ENCODE measurements around the gene CTNNA2. TPM values are rescaled to one million over a fixed set of nuclear protein-coding genes. Genes with fewer than 3 reads are reported as not detected.

The CTNNA2 gene
- total RNA-seq, 1 donor from 2014 or later, result 0.13 TPM

DNA sequence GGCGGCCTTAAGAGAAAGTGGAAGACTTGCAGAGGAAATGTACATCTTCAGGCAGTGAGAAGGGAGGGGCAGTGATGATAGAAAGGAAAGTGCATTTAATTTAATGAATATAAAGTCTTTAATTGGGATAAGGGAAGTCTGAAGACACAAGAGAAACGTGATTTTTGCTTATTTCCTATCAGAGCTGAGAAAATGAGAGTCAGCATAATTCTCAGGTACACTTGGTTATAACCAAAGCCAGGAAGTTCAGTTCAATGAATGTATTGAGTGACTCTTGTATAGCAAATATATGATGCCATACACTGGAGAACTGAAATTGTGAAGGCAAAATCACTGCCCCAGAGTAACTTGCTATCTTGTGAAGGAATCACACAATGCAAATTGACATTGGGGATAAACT lies 535.4 kb downstream of the CTNNA2 start:
- intact Hi-C loops (cut with DNase I), result no loop called here
- DNase-seq (ENCODE audit: low spot score), result no peak

DNA sequence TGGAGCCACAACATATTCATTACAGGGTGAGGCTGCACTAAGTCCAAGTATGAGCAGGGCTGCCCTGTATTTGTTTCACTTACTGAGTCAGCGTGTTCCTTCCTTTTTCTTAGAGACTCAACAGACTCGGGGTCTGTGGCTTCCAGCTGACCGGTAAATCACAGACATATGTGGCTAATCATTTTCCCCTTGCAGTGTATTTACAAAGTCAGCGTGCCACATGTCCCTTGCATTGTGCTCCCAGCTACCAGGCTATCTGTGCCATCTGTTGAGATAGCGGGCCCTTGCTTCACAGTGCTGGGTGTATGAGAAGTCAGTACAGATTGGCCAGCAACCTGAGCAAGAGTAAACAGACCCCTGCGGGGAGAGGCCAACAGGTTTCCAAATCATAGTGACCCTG lies 537.4 kb downstream of the CTNNA2 start:
- intact Hi-C loops (cut with DNase I), result no loop called here
- DNase-seq (ENCODE audit: low spot score), result no peak

DNA sequence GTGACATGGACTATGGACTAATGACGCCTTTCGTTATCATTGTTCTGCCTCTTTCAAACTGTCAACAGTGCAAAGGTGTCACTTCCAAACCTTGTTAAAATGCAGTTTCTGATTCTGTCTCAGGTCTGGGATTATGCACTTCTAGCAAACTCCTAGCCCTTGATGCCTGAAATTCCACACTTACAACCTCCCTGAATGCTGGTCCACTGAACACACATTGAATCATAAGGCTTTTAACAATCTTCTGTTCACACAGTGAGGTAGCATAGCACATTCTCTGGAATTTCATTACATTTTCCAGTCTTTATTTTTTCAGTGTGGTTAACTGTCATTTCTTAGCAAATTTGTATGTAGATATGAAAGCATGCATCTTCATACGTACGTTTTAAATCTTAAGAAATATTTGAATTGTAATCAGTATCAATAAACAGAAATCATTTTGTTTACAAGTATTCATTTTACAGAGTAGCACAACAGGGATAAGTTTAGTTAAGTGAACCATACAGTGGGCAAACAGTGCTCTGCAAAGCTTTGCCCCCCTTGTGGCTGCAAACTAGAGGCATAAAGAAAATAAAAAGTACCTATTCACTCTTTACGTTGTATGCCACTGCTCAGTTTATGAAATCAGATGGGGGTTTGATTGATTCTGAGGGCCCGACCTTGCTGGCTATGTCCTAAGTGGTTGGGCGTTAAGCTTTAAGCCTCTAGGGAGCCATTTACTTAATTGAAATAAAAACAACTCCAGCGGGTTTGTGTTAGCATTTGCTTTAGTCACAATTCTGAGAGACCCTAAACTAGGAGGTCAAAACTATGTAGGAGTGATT lies 540.9 kb downstream of the CTNNA2 start:
- intact Hi-C loops (cut with DNase I), result no loop called here
- DNase-seq (ENCODE audit: low spot score), result no peak

DNA sequence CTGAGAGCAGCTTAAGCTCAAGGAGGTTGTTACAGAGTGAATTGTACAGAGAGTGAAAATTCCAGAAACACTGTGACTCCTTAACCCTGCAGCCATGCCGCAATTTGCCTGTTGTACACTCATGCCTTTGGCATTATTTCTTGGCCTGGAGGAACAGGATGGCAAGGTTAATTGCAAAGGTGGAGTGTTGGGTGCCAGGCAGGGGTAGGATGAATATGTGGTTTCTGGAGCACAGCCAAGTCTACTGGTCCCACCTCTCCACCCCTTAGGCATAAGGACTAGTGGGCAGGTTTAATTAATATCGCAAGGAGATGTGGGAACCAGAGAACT lies 541.5 kb downstream of the CTNNA2 start:
- intact Hi-C loops (cut with DNase I), result no loop called here
- no peak for DNase-seq (ENCODE audit: low spot score)

DNA sequence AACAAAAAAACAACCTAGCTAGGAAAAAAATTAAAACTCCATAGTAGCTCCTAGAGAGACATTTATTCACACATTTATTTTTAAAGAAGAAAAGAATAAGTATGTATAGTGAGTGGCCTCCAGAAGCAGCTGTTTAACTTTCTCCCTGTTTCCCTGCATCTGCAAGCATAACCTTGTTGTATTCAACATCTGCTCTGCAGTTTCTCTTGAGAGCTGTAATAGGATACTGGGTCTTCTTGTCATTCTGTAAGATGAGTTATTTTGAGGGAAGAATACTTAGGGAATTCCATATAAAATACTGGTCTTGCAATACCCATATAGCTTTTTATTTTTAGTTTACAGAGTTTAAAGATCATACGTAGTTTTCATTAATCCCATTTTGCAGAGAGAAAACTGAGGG lies 545.1 kb downstream of the CTNNA2 start:
- DNase-seq (ENCODE audit: low spot score), result no peak
- intact Hi-C loops (cut with DNase I), result no loop called here

DNA sequence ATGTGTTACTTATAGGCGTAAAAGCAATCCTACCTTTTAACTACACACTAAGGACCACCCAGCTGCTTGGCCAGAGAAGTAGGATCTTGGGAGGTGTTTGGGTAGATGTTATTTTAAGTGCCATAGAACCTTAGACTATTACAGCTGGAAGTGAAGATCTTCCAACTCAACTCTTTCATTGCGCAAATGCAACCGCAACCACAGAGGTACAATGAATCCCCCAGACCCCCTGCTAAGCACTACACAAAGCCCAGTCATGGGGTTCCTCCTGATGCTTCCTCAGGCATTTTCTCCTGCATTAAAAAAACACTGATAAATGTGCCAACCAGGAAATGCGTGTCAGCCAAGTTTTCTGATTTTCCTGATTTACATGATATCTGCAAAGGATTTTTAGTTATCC lies 545.7 kb downstream of the CTNNA2 start:
- DNase-seq (ENCODE audit: low spot score), result no peak
- intact Hi-C loops (cut with DNase I), result no loop called here

DNA sequence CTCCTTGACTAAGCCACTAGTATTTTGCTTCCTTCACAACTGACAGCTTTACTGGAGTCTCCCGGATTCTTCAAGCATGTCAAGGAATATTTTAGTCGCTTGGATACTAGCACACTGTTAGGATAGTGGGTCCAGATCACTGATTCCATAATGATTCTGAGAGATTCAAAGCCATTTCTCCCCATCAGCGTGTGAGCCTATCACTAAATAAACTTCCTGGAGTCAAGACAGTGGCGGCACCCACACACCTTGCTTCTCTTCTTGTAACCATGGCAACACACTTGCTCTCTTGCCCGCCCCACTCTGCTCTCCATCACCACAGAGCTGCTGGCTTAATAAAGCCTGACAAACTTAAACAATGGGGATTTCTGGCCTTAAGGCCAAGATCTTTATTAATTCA lies 546.6 kb downstream of the CTNNA2 start:
- intact Hi-C loops (cut with DNase I), result no loop called here
- no peak for DNase-seq (ENCODE audit: low spot score)

DNA sequence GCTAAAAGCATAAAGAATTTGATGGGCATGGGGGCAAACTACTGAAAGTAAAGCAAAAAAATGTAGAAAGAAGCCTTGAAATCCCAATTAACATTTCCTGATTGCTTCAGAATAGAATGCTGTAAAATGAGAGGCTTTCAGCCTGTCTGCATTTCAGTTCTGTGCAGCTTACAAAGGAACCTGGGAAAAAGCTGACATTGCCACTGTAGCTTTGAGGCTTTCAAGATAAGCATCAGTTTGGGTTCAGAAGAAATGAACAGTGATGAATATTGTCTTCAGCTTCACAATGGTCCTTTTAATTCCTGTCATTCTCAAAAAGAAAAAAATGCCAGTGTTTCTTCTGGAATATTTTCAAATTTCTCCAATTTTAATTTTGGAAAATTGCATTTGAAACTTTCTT lies 549.0 kb downstream of the CTNNA2 start:
- DNase-seq (ENCODE audit: low spot score), result no peak
- intact Hi-C loops (cut with DNase I), result no loop called here

DNA sequence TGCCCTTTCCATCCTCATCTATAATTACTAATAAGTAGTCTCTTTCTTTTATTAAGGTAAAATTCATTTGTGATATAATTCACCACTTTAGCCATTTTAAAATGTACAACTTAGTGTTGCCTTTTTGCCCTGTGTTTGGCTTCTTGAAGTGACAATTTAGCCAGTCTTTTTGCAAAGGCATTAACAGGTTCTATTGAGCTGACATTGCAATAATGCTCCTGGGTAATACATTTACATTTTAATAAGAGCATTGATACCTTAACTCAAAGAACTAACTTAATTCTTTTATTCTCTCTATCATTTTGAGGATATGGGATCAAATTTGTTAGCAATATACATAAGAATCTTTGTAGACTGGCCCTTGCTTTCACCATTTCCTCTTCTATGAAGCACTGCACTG lies 549.4 kb downstream of the CTNNA2 start:
- no peak for DNase-seq (ENCODE audit: low spot score)
- intact Hi-C loops (cut with DNase I), result no loop called here

DNA sequence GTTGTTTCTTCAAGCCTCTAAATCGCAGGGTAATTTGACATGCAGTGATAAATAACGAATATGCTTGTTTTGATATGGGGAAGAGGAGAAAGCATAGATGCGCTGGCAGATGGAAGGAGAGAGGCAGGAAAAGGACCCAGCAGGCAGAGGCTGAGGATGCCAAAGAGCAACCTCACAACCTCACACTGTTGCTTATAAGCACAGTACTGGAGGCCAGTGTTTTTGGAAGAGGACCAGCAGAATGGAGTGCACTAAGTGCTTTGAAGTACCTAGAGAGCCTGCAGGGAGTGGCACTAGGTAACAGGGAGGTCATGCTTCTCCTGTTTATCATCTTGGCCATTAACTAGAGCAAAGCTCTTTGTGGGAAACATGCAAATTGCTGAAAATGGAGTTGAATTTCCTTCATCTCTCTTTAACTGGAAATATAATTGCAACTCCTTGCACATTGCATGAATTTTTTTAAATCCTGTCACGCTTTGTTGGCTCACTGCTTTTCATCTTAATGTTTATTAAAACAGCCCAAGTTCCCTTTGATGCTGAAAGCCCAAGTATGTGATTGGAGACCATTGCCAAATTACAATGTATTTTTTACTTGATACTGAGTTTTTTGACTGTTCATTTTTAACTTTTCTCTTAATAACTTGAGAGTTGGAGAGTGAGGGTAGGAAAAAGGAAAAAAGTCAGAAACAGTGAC lies 555.3 kb downstream of the CTNNA2 start:
- no peak for DNase-seq (ENCODE audit: low spot score)
- intact Hi-C loops (cut with DNase I), result loop anchor here (2.0 kb wide), 1 partner anchor 245 kb away; no protein-coding TSS in a partner anchor

DNA sequence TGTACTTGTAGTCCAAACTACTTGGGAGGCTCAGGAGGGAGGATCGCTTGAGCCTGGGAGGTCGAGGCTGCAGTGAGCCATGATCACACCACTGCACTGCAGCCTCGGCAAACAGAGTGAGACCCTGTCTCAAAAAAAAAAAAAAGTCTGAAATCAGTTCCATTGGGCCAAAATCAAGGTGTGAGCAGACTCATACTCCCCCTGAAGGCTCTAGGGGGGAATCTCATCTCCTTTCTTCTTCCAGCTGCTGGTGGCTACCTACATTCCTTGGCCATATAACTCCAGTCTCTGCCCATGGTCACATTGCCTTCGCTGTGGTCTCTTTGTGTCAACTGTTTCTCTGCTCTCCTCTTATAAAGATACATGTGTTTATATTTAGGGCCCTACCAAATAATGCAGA lies 557.7 kb downstream of the CTNNA2 start:
- intact Hi-C loops (cut with DNase I), result no loop called here
- DNase-seq (ENCODE audit: low spot score), result no peak

DNA sequence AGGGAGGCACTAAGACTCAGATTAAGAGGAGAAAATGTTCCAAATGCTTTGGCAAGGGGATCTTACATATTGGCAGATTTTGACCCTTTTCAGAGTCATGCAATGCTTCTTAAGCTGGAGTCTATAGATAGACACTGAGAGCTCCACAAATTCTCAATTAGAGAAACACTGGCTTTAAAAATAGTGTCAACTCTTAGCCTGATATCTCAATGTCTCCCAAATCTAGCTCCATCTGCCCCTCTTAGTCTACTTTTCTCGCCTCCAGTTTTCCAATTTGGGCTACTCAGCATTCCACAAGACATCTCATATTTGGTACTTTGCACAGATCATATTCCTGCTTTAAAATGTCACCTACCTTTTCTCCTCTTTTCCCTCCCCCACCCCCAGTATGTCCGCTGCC lies 559.1 kb downstream of the CTNNA2 start:
- intact Hi-C loops (cut with DNase I), result loop anchor here (2.0 kb wide), 2 partner anchors 167 to 427 kb away; no protein-coding TSS in a partner anchor
- DNase-seq (ENCODE audit: low spot score), result no peak

DNA sequence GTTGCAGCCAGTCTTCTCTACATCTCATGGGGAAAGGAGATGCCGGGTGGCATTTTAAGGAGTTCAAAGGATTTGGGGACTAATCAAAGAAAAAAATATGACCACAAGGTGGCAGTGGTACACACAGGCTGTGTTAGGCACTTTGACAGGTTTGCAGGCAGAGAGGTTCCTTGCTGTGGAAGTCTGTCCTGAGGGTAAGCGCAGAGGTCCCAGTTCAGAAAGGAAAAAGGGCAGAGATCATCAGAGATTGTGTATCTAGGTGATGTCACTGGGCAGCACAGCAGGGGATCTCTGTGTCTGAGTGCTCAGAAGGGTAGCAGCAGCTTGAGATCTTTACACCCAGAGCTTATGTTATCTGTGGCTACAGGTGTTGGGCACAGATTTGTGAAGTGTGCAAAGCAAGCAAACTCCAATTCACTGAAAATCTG lies 560.3 kb downstream of the CTNNA2 start:
- no peak for DNase-seq (ENCODE audit: low spot score)
- intact Hi-C loops (cut with DNase I), result loop anchor here (2.0 kb wide), 2 partner anchors 166 to 426 kb away; no protein-coding TSS in a partner anchor

DNA sequence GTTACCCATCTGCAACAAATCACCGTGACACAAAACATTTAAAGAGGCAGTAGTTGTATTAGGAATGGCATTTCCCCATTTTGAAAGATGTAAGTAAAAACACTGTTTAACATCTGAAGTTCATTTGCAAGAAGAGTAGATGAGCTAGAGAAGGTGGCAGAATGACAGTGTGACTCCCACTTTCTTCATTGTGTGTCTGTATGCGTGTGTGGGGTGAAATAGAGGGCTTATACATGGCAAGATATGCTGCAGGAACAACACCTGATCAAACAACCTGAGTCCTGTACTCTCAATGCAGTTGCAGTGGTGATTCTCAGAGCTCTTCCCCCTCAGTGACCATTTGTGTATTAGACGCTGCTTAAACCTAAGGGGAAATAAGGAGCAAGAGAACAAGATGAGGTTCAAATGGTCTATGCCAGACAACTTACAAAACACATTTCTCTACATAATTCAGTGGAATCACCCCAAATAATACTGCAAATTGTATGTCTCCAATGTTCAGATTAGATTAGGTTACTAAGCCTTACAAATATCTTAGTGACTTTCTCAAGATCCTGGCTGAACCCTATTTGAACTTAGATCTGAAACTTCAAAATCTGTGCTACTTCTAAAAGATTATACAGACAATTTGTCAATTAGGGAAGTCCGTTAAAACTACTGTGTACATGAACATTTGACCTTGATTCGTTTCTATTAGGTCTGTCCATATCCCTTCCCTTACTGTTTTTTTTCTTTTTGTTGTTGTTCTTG lies 561.6 kb downstream of the CTNNA2 start:
- DNase-seq (ENCODE audit: low spot score), result no peak
- intact Hi-C loops (cut with DNase I), result no loop called here

DNA sequence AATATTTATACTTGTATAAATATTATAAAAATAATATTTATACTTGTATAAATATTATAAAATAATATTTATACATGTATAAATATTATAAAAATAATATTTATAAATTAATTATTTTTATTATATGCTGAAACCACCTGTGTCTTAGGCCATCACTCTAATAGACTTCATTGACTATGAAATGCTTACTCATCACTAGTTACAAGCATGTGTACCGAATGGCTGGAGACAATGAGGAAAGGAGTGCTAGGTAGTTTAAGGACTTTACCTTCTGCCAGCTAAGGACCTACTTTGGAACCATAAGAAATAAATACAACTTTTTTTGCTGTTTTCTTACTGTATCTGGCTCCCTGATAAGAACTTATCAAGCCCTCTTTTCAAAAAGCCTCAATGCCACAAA lies 562.9 kb downstream of the CTNNA2 start:
- no peak for DNase-seq (ENCODE audit: low spot score)
- intact Hi-C loops (cut with DNase I), result no loop called here

DNA sequence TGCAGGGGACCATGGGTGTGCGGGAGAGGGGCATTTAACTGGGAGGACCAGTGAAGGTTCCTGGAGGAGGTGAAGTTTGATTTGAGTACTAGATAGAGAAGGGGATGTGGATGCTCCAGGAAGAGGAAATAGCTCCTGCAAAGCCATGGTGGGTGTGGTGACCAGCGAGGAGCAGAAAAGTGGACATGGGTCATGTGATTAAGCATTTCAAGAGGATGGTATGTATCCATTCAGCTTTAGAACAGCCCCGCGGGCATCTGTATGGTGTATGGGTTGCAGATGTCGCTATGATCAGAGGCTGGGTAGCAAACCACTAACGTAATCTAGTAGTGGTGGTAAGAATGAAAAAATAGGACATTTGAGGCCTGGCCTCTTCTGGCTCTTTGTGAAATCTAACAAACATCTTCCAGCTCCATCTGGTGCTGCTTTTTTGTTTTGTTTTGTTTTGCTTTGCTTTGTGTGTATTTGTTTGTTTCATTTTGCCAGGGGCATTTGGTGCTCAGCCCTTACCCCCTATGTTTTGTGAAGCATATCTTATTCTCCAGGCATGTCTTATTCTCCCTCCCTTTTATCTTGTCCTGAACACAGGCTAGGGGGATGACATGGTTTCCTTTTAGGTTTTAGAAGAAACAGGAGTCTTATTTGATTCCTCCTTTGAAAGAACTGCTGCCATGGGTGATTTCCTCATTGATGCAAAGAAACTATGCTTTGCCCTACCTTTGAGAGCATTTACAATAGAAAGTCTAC lies 565.6 kb downstream of the CTNNA2 start:
- no peak for DNase-seq (ENCODE audit: low spot score)
- intact Hi-C loops (cut with DNase I), result no loop called here

DNA sequence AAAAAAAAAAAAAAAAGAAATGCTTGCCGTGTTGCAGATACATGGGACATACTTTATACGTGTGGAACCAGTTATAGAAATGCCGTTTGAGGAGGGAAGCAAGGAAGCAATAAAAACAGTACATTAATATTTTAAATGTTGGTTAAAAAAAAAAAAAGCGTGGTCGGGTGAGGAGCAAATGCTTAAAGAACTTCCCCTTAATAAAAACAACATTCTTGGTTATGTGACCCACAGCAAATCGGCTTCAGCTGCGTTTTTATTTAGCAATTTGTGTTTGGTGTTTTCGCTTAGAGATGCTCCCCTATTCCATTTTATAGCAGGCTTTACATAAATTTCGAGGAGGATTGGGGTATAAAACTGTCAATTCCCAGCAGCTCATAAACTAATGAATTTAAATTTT lies 568.1 kb downstream of the CTNNA2 start:
- intact Hi-C loops (cut with DNase I), result no loop called here
- no peak for DNase-seq (ENCODE audit: low spot score)

DNA sequence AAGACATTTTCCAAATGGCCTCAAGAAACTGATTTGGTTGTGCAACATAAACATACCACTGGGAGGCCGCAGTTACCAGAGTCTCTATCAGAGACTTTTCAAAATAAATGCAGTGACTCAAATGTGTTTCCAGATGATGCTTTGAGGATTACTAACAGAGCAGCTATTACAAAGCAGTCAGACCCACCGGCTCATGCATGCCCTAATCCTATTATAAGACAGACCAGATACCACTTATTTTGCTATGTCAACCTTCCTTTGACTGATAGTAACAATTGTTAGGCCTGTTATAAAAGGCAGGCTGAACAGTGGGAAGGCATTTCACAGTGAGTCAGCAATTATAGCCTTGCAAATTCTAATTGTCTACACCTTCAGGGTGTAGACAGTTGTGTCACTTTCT lies 574.0 kb downstream of the CTNNA2 start:
- DNase-seq (ENCODE audit: low spot score), result no peak
- intact Hi-C loops (cut with DNase I), result no loop called here

DNA sequence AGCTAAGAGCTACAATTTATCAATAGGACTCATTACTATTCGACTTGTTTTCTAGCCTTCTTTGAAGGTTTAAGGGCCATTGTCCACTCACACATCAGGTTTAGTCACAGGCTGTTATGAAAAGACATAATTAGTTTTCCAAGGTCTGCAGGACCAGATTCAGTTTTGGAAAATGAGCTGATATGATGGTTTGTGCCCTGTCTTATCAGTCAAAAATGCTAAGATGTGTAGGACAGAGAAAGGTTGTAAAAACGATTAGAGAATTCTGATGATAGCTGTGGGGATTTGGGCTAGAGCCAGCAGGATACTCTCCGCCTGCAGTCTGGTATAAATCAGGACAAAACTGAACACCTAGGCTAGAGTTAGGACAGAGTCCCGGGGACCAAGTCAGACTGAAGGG lies 578.4 kb downstream of the CTNNA2 start:
- DNase-seq (ENCODE audit: low spot score), result no peak
- intact Hi-C loops (cut with DNase I), result no loop called here

DNA sequence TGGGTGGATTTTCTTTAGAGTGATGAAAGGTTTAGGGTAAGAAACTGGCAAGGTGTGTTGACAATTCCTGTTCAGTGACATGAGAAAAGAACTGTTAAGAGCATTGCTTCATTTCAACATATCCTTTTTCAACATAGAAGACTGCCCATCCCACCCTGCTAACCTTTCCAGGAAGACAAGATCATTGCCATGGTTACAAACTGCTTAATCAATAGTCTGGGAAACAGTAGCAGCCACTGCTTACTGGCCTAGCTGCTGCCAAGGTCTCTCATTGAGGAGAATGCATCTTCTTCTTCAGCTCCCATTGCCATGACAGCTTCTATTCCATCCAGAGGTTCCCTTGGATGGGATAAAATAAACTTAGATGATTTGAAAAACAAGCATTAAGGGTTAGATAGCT lies 579.6 kb downstream of the CTNNA2 start:
- no peak for DNase-seq (ENCODE audit: low spot score)
- intact Hi-C loops (cut with DNase I), result no loop called here
